ENCODE results near the gene TPGS1. TPM values are rescaled to one million over a fixed set of nuclear protein-coding genes. Genes with fewer than 3 reads are reported as not detected.

The TPGS1 gene, protein sequence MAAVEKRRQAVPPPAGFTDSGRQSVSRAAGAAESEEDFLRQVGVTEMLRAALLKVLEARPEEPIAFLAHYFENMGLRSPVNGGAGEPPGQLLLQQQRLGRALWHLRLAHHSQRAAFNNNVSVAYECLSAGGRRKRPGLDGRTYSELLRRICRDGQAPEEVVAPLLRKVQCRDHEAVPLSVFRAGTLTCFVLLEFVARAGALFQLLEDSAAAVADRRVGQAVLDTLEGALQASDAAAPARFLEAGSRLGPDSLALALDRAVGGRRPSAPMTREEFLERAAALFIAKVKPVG
- 11.2 TPM for total RNA-seq

DNA sequence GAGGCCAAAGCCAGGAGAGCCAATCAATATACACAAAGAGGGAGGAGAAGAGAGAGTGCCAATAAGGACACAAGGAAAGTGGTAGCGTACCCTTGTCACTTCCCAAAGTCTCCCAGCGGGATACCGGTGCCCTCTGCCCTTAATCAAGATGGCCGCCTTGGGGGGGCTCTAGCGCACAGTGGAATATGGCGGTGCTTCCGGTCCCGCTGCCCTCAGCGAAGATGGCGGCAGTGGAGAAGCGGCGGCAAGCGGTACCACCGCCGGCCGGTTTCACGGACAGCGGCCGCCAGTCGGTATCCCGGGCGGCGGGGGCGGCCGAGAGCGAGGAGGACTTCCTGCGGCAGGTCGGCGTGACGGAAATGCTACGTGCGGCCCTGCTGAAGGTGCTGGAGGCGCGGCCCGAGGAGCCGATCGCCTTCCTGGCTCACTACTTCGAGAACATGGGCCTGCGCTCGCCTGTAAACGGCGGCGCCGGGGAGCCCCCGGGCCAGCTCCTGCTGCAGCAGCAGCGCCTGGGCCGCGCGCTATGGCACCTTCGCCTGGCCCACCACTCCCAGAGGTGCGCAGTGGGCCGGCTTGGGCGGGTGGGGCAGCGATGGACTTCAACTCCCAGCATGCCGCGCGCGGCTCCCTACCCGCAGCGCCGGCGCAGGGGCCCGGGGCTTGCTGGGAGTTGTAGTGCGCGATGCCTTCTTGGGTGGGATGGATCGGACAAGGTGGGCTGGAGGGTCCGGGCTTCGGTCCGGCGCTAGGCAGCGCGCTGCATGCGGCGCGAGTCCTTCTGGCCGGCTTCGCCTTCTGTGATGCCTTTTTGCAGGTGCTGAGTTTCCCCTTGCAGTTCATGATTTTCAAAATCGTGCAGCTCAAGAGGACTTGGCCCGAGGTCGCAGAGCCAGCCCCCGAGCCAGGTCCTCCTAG is at the start of gene TPGS1:
Gene TPGS1, plus strand, starts transcription at position 212 of the 918 bp plus-strand sequence. Its CDS starts 10 bp downstream, at position 222.
- DNase-seq (ENCODE audit: low spot score) = peak; percentile 99

DNA sequence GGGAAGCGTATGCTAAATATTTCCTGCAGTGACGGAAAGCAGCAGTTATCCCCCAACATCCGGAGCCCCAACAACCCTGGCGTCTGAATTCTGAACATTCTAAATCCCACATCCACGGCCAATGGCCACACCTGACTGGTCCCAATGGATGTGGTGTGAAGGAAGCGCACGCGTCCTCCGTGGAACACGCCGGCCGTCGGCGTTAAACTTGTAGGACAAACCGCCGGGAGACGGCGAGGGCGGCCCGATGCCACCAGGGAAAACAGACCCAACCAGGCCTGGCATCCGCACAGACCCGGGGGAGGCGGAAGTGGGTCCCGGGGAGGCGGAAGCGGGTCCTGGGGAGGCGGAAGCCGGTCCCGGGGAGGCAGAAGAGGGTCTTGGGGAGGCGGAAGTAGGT is 49.7 kb upstream of the TPGS1 start:
- no peak for DNase-seq (ENCODE audit: low spot score)

- DNase-seq (ENCODE audit: low spot score) = no peak
Measured at GRCh38 chr19:458091-459042, 48.9 kb upstream of the TPGS1 start.

GRCh38 chr19:459724-460511 is 47.4 kb upstream of the TPGS1 start:
- peak; percentile 75 for DNase-seq (ENCODE audit: low spot score)

GRCh38 chr19:460877-461720 is 46.2 kb upstream of the TPGS1 start, which contains the start of gene SHC2:
TSS of gene SHC2 (minus strand) at chr19:461033. CDS start at chr19:460996, 37 bp downstream.
- DNase-seq (ENCODE audit: low spot score) = no peak

DNA sequence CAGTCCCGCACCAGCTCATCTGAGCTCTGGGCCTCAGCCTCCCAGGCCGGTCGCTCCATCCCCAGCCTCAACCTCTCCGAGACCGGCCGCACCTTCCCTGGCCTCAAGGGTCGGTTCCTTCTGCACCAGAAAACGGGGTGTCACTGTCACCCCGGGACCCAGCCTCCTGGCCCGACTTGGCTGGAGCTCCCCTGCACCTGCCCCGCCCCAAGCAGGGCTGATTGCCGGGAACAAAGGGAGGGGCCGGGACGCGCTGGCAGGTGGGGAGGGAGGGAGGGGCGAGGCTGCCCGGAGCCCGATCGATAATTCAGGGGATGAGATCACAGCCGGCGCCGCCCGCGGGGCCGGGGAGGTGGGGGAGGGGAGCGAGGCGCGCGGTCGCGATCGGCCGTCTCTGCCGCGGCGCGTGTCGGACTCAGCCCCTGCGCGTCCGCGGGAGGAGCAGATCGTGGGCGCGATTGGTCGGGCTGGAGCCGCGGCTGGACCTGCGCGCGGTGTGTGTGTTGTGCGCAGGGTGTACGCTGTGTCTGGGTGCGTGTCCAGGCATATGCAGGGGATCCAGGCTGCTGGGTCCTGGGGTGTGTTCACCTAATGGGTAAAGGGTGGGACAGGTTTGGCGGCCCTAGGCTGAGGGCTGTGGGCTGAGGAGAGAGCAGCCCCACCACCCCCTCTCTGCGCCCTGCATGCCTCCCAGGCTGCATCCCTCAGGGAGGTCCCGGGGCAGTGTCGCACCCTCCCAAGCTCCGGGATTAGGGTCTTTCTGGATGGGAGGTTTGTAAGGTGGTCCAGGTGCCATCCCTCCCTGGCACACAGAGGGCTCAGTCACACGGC is 45.4 kb upstream of the TPGS1 start:
- no peak for DNase-seq (ENCODE audit: low spot score)

- no peak for DNase-seq (ENCODE audit: low spot score)
Measured at GRCh38 chr19:463483-464207, 43.7 kb upstream of the TPGS1 start.

DNA sequence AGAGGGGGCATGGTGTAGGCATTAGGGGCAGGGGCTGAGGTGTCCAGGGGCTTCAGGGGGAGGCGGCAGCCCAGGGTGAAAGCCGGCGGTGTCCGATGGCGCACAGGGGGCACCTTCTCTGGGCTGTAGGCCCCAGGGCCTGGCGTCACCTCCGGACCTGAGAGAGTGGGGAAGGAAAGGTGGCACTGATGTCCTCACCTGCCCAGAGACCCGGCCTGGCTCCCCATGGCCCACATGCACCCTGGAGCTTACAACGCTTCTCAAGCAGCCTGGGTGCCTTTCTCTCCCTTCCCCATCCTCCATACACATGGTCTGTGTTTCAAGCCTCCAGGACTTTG is 43.1 kb upstream of the TPGS1 start:
- DNase-seq (ENCODE audit: low spot score) = no peak

DNA sequence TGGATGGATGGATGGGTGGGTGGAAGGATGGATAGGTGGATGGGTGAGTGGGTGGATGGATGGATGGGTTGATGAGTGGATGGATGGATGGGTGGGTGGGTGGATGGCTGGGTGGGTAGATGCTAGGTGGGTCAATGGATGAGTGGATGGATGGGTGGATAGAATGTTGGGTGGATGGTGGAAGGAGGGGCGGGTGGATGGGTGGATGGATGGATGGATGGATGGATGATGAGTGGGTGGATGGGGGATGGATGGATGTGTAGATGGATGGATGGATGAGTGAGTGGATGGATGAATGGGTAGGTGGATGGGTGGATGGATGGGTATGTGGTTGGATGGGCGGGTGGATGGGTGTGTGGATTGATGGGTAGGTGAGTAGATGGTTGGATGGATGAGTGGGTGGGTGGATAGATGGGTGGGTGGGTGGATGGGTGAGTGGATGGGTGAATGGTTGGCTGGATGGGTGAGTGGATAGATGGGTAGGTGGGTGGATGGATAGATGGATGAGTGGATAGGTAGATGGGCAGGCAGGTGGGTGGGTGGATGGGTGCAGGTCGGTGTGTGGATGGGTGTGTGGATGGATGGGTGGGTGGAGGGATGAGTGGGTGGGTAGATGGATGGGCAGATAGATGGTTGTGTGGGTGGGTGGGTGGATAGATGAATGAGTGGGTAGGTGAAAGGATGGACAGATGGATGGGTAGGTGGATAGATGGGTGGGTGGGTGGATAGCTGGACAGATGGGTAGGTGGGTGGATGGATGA is 42.1 kb upstream of the TPGS1 start:
- no peak for DNase-seq (ENCODE audit: low spot score)

DNA sequence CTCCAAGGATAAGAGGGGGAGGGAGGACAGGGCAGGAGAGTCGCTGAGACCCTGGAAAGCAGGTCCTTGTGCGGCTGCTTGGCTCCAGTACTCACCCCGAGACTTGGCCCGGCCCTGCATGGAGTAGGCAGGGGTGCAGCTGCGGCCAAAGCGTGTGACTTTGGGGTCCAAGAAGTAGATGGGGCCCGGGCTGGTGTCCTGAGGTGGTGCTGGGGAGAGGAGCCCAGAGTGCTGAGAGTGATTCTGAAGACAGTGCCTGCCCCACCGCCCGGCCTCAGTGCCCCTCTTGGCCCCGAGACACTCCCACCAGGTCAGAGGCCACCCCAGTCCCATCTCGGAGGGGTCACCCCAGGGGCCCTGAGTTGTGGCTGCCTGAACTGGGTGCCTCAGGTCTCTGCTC is 39.7 kb upstream of the TPGS1 start:
- DNase-seq (ENCODE audit: low spot score) = no peak

DNA sequence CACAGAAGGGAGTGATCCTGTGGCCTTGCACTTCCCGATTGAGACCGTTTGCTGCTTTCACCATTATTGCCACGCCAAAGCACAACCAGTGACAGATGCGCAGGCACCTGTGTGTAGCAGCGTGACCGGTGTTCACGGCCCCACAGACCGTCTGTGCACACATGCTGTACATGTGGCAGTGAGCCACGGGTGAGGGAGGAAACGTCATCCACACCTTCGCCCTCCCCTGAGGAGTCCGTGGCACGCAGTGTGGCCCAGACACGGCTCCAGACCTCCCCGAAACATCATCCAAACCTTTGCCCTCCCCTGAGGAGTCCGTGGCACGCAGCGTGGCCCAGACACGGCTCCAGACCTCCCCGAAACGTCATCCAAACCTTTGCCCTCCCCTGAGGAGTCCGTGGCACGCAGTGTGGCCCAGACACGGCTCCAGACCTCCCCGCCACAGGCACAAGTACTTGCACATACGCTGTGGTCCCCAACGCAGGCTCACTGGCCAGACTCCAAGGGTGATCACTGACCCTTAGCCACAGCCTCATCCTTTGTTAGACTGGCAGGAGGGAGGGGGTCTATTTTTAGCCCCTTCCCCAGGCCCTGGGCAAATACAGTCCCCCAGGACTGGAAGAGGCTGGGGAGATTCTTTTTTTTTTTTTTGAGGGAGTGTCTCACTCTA is 38.6 kb upstream of the TPGS1 start:
- no peak for DNase-seq (ENCODE audit: low spot score)

GRCh38 chr19:469833-470232 is 37.5 kb upstream of the TPGS1 start:
- DNase-seq (ENCODE audit: low spot score) = no peak

DNA sequence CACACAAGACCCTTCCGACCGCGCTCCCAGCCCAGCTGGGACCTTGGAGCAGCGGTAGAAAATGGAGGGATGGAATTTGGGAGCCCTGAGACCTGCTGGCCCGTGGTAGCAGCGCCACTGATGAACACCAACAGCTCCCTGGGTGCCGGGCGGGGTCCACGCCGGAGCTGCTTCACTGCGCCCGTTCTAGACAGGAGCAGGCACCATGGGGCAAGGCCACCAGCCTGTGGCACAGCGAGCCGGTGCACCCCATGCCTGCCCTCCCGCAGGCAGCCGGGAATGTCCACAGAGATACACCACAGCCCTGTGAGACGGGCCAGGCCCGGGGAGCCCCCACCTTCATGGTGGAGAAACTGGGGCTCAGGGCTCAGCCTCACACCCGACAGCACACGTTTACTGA is 36.6 kb upstream of the TPGS1 start:
- no peak for DNase-seq (ENCODE audit: low spot score)

DNA sequence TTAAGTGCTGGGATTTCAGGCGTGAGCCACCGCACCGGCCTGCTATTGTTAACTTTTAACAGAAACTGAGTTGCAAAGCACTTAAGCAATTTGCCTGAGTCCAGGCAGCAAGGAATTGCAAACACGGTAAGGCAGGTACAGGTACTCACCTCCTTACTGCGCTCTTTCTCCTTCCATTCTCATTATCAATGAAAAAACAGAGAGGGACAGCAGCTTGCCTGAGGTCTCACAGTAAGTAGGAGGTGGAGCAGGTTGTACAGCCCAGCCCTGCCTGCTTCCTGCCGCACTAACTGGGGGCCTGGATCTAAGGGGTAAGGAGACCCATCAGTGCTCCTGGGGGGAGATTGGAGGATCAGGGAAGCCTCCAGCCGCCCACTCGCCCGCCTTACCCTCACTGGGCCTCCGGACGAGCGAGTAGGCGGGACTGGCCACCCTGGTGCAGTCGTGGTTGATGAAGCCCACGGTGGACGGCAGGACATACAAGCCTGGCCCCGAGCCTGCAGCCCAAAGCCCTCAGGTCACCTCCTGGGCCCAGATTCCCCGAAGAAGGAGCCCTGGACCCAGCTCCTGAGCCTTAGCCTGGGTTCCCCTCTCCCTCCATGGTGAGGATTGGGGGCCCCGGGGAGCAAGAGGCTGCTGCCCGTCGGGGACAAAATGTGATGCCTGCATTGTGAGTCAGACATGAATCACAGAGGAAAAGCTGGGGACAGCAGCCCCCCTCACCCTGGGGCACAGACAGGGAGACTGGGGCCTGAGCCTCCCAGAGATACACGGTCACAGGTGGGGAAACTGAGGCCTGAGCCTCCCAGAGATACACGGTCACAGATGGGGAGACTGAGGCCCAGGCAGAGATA is 35.1 kb upstream of the TPGS1 start:
- no peak for DNase-seq (ENCODE audit: low spot score)

GRCh38 chr19:474126-475078 is 32.9 kb upstream of the TPGS1 start:
- no peak for DNase-seq (ENCODE audit: low spot score)

Measured in ureter (tissue), 1 donor.